ENCODE results near the gene MPI.

The MPI gene

DNA sequence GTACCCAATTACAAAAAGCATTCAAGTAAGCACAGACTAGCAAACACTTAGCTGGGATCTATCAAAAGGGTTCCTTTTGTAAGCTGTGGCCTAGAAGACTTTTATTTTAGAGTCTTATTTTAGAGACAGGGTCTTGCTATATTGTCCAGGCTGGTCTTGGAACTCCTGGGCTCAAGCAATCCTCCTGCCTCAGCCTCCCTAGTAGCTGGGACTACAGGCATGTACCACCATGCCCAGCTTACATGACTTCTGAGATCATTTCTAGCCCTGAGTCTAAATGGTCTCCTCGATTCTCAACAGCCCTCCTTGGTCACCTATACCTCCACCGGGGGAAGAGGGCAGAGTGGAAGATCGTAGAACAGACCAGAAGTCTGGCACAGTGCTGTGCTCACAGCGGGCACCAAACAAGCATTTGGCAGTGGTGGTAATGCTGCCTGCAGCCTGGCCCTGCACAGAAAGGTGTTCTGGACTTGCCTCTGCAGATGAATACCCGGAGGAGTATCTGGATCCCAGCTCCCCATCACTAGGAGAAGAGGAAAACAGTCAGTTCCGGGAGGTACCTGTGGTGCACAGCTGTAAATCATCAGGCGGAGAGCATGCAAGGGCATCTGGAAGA lies 14.5 kb downstream of the MPI start:
- Histone ChIP-seq H3K4me2 (ENCODE audit: low read length) (peak overlapping the region; percentile 93), H3K27ac (no peak overlapping the region), H3K79me2 (no peaks in the 10 kb centered on the region), H3K36me3 (ENCODE audit: control insufficient read depth, insufficient read depth, low read length) (no peaks in the 10 kb centered on the region), H3K4me3 (ENCODE audit: low read depth, low read length) (peak overlapping the region; percentile 12), H3K27me3 (ENCODE audit: control insufficient read depth, insufficient read depth, low read length) (no peaks in the 10 kb centered on the region), H3K4me1 (peaks cover 5% of the 10 kb centered on the region), H3K9ac (no peak overlapping the region), H3K9me3 (ENCODE audit: control insufficient read depth, low read length) (no peaks in the 10 kb centered on the region), H2AFZ (no peak overlapping the region)
- TF ChIP-seq, protein P1, sequence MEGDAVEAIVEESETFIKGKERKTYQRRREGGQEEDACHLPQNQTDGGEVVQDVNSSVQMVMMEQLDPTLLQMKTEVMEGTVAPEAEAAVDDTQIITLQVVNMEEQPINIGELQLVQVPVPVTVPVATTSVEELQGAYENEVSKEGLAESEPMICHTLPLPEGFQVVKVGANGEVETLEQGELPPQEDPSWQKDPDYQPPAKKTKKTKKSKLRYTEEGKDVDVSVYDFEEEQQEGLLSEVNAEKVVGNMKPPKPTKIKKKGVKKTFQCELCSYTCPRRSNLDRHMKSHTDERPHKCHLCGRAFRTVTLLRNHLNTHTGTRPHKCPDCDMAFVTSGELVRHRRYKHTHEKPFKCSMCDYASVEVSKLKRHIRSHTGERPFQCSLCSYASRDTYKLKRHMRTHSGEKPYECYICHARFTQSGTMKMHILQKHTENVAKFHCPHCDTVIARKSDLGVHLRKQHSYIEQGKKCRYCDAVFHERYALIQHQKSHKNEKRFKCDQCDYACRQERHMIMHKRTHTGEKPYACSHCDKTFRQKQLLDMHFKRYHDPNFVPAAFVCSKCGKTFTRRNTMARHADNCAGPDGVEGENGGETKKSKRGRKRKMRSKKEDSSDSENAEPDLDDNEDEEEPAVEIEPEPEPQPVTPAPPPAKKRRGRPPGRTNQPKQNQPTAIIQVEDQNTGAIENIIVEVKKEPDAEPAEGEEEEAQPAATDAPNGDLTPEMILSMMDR (IDR thresholded peaks at IDR 0.05), result no peak

DNA sequence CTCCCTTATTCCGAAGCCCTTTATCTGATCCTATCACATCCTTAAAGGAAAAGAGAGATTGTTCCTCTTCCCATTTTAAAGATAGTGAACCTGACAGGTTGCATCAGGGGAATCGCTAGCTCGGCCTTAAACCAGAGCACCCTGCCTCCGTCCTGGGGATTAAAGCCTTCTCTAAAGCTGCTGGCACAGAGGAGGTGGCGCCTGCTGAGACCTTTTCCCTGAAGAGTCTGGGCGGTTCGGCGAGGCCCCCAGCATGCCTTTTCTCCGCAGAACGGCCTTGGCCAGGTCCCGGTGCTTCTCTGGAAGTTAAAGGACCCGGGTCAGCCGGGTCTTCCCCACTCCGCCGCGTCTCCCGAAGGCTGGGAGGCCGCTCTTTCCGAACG lies 16.2 kb downstream of the MPI start:
- Histone ChIP-seq H3K9me3 (ENCODE audit: control insufficient read depth, low read length) (no peaks in the 10 kb centered on the region), H2AFZ (peak overlapping the region; percentile 97), H3K36me3 (ENCODE audit: control insufficient read depth, insufficient read depth, low read length) (no peaks in the 10 kb centered on the region), H3K4me3 (ENCODE audit: low read depth, low read length) (peak overlapping the region; percentile 74), H3K9ac (peak overlapping the region; percentile 67), H3K79me2 (no peaks in the 10 kb centered on the region), H3K27ac (peak overlapping the region; percentile 90), H3K4me2 (ENCODE audit: low read length) (peak overlapping the region; percentile 93), H3K27me3 (ENCODE audit: control insufficient read depth, insufficient read depth, low read length) (no peaks in the 10 kb centered on the region), H3K4me1 (peaks cover 5% of the 10 kb centered on the region)
- TF ChIP-seq, protein P1 (IDR thresholded peaks at IDR 0.05), result no peak

DNA sequence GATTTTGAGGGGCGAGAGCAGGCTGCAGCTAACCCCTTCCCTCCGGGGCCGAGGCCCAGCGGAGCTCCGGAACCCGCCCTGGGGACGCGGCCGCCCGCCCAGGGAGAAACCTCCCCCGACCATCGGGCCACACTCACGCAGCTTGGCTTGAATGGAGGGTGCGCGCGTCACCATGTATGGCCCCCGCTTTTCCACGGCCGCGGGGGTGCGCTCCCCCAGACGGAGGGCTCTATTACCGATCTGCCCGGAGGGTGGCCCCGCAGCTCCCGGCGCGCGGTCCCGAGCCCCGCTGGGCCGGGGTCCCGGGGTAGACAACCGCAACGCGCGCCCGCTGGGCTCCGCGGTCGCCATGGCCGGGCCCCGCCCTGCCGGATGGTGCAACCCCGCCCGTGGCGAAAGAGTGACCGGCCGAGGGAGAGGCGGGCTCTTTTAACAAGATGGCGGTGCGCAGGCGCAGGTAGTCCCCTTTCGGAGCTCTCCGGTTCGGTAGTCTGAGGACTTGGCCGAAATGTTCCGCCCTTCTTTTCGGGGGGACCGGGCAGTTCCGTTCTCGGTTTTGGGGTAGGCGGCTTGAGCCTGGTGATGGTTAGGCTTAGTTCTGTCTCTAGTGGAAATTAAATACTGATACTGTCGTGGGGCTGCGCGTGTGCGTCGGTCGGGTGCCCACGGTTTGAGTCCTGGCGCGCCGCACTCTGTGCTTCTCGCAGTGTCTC lies 16.8 kb downstream of the MPI start, which contains the start of gene FAM219B:
TSS of gene FAM219B (minus strand) at position 402 of the 713 bp plus-strand sequence. CDS start at position 351, 51 bp downstream.
- H3K36me3 ChIP-seq (ENCODE audit: control insufficient read depth, insufficient read depth, low read length), result no peaks in the 10 kb centered on the region
- H3K9ac ChIP-seq, result peak within 1 kb of the TSS; percentile 67
- no peaks in the 10 kb centered on the region for H3K27me3 ChIP-seq (ENCODE audit: control insufficient read depth, insufficient read depth, low read length)
- H3K4me1 ChIP-seq, result peaks cover 5% of the 10 kb centered on the region
- H3K27ac ChIP-seq, result peak within 1 kb of the TSS; percentile 90
- H3K9me3 ChIP-seq (ENCODE audit: control insufficient read depth, low read length), result no peaks in the 10 kb centered on the region
- H3K79me2 ChIP-seq, result no peaks in the 10 kb centered on the region
- H2AFZ ChIP-seq, result peak within 1 kb of the TSS; percentile 97
- H3K4me2 ChIP-seq (ENCODE audit: low read length), result peak within 1 kb of the TSS; percentile 93
- H3K4me3 ChIP-seq (ENCODE audit: low read depth, low read length), result peak within 1 kb of the TSS; percentile 74
- TF ChIP-seq, protein P1 (IDR thresholded peaks at IDR 0.05), result no peak

DNA sequence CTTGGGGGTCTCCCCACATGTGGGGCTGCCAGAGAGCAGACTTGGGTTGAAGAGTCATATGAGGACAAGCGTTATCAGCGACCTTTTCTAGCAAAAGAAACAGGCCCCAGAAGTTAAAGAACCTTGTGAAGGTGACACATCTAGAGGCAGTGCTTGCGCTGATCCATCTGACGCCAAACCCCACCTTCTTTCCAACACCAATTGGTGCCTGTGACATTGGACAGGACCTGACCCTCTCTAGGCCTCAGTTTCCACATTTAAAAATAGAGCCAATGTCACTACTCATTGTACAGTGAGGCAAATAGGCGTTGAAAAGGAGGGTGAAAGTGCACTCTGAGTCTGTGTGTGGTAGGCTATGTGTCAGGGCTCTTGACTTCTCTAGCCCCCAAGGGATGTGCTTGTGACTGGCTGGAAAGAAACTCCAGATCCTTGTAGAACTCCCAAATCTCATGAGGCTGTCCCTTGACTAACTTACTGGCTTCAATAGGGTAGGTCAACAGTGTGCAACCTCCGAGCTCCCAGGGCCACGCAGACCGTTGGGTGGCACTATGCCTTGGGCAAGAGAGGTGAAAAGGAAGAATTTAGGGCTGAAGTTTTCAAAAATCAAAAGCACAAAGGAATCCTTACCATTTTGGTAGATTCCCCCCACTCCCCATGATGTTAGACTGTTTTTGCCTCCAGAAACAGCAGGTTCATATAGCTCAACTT lies 17.5 kb downstream of the MPI start:
- Histone ChIP-seq H3K4me1 (peaks cover 5% of the 10 kb centered on the region), H3K27me3 (ENCODE audit: control insufficient read depth, insufficient read depth, low read length) (no peaks in the 10 kb centered on the region), H3K9ac (peak overlapping the region; percentile 67), H2AFZ (peak overlapping the region; percentile 97), H3K9me3 (ENCODE audit: control insufficient read depth, low read length) (no peaks in the 10 kb centered on the region), H3K4me2 (ENCODE audit: low read length) (peak overlapping the region; percentile 93), H3K79me2 (no peaks in the 10 kb centered on the region), H3K36me3 (ENCODE audit: control insufficient read depth, insufficient read depth, low read length) (no peaks in the 10 kb centered on the region), H3K4me3 (ENCODE audit: low read depth, low read length) (peak overlapping the region; percentile 74), H3K27ac (peak overlapping the region; percentile 90)
- TF ChIP-seq, protein P1 (IDR thresholded peaks at IDR 0.05), result no peak
